Non-pigmented ciliary epithelial cell (primary cell): ENCODE results near the gene TECR.
"Not testable (repeated sequence)": the region's sequence is repeated elsewhere in the genome, so short reads cannot be mapped to it uniquely, and the experiment has no call there.

Source experiments
- DNase-seq: peaks from one replicate; pipeline ENCODE4 v3.0.0-alpha.2; 2010; ENCODE audit warnings: low read depth

Gene TECR

DNA sequence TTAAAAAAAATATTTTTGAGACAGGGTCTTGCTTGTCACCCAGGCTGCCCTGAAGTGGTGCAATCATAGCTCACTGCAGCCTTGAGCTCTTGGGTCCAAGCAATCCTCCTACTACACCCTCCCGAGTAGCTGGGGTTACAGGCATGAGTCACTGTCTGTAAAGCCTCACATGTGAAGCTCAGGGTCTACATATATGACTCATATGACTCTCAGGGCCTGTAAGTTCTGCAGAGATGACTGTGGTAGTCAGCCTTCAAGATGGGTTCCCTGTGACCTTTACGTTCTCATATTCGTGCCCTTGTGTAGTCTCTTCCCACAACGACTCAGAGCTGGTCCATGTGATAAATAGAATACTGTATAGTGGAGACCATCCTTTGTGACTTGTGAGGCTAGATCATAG is 60.0 kb downstream of the TECR start:
- DNase-seq = not testable (repeated sequence)

DNA sequence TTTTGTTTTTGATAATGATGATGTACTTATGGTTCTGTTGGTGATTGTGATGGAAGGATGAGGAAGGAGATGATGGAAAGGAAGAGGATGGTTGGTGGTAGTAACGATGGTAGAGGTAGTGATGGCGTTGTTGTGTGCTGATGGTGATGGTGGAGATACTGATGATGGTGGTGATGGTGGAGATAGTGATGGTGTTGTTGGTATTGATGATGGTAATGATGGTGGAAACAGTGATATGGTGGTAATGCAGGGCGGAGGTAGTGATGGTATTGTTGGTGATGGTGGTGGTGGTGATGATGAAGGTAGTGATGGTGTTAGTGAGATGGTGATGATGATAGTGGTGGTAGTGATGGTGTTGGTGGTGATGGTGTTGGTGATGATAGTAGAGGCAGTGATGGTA is 66.2 kb downstream of the TECR start:
- DNase-seq = no peak

DNA sequence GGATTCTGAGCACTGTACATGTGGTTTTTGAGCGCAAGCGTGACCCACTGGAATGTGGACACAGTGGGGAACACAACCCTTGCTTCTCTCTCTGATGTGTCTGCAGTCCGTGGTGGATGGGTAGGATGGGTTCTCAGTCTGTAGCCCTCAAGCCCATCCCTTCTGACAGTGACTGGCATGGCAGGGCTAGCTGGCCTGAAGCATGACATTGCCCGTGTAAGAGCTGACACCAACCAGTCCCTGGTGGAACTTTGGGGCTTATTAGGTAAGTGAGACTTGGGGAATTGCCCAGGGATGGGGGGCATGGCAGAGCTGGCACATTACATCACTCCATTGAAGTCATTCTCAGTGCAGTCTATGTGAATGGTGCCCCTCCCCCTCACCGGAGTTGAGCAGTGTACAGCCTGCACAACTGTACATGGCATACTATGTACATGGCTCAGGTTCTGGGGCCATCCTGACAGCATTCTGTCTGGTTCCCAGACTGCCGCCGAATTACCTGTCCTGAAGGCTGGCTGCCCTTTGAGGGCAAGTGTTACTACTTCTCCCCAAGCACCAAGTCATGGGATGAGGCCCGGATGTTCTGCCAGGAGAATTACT is 70.3 kb downstream of the TECR start:
- no peak for DNase-seq

DNA sequence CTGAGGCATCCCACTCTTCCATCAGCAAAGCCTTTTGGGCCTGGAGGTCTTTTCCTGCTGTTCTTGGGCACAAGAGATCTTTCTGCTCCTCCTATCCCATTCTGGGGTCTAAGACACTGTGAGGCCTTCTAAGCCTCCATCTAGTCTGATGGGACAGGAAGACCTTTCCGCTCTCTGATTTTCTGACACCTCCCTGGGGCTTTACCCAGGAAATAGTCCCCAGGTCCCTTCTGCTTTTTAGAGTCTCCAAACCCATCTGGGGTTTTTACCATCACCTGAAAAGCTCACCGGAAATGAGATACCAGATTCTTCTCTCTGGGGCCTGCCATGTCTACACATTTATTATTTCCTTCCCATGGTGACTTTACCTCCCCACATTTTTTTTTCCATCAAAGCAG is 74.6 kb downstream of the TECR start:
- DNase-seq = no peak

DNA sequence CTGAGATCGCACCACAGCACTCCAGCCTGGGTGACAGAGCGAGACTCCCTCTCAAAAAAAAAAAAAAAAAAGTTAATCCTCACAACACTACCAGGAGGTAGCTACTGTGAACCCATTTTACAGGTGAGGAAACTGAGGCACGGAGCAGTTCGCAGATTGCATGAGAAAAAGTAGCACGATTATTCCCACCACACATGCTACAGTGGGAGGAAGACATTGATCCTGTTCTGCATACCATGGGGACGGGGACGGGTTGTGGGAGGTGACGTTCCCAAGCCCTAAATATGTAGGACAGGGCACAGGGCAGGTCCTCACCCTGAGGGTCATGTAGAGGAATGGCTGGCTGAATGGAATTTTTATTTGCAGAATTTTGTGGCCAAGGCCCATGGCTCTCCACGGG is 77.2 kb downstream of the TECR start:
- DNase-seq = no peak

DNA sequence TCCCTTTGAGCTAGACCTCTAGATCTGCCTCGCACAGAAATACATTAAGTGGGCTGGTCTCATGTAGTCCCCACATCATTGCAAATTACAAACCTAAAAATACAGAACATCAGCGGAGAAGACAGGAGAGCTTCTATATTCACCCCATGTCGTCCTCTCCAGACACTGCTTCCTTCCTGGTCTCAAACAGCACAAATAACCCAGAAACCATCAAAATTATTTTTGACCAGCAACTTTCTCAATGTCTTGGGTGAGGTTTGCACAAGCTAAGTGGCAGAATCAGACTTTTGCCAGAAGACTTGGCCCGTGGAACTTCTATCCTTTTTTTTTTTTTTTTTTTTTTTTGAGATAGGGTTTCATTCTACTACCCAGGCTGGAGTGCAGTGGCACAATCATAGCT is 81.7 kb downstream of the TECR start:
- no peak for DNase-seq

DNA sequence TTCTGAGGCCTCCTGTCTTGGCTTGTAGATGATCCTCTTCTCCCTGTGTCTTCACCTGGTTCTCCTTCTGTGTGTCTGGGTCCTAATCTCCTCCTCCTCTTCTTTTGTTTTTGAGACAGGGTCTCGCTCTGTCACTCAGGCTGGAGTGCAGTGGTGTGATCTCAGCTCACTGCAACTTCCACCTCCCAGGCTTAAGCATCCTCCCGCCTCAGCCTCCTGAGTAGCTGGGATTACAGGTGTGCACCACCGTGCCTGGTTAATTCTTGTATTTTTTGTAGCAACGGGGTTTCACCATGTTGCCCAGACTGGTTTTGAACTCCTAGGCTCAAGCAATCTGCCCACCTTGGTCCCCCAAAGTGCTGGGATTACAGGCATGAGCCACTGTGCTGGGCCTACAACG is 82.8 kb downstream of the TECR start:
- not testable (repeated sequence) for DNase-seq

DNA sequence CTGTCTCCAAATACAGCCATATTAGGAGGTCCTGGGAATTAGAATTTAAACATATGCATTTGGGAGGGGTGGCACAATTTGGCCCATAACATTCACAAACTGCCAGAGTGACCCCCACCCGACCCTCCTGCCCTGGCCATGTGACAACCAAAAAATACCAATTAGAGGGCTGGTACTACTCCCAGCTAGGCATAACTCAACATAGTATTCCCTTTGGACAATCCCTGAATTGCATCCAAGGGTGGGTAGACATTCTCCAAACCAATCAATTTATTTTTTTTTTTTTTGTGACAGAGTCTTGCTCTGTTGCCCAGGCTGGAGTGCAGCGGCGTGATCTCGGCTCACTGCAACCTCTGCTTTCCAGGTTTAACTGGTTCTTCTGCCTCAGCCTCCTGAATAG is 83.3 kb downstream of the TECR start:
- DNase-seq = no peak

DNA sequence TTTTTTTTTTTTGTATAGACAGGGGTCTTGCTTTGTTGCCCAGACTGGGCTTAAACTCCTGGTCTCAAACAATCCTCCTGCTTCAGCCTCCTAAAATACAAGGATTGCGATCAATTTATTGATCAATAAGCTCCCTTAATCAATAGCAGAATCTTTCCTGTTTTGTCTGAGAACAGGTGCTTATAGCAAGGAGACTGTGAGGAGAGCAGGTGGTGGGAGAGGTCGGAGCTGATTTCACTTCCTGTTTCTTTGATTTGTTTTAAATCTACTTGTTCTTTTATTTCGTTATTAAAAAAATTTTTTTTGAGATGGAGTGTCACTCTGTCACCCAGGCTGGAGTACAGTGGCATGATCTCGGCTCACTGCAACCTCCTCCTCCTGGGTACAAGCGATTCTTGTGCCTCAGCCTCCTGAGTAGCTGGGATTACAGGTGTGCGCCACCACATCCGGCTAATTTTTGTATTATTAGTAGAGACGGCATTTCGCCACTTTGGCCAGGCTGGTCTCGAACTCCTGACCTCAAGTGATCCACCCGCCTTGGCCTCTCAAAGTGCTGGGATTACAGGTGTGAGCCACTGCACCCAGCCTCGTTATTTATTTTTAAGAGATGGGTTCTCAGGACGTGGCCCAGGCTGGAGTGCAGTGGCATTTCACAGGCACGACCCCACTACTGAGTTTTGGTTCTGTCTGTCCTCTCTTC is 84.2 kb downstream of the TECR start:
- DNase-seq = not testable (repeated sequence)

DNA sequence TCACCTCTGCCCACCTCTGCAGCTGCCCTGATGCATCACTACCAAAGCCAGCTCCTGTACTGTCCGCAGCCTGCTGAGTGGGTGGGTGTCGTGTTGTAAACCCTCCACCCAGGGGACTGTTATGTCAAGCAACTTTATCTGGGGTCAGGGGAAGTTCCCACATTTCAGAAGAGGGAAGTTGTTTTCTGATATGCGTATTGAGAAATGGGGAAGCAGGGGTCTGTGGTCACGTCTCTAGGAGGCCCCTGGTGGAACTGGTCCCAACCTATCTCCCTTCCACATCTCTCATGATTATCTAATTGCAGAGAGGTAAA is 84.7 kb downstream of the TECR start:
- no peak for DNase-seq
